Skin of body (tissue), 2 donors: Measurements from ENCODE around the gene MCAT. TPM values are rescaled to one million over a fixed set of nuclear protein-coding genes. Genes with fewer than 3 reads are reported as not detected.
A peak's percentile ranks its signal among the peaks of the same experiment; 100 is the strongest.

ENCODE experiments used
- DNase-seq: peaks from one replicate; lab custom pipeline; 2025; lab: John Stamatoyannopoulos, UW
- total RNA-seq: library from RNA; depleted of rRNA; stranded (reverse); fragments of >200 nt; gene quantifications from one replicate; pipeline ENCODE4 v1.2.3, GENCODE V29; 2014

The MCAT gene
- total RNA-seq, 1 donor from 2014 or later: 8.7 TPM

DNA sequence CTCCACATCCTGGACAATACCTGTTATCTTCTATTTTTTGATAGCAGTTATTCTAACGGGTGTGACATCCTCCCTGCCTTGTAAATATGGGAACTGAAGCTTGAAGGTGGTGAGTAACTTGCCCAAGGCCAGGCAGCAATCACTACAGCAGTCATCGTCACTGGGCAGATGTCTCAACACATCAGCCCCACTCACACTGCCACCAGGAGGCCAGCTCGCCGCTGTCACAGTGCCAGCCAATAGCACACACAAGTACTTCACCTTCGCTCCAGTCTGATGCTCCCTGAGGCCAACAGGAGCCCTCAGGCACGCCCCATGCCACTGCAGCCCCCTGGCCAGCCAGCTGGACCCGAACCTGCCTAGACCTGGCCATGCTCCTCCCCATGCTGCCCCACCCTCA lies 49.1 kb downstream of the MCAT start:
- DNase-seq: no peak

DNA sequence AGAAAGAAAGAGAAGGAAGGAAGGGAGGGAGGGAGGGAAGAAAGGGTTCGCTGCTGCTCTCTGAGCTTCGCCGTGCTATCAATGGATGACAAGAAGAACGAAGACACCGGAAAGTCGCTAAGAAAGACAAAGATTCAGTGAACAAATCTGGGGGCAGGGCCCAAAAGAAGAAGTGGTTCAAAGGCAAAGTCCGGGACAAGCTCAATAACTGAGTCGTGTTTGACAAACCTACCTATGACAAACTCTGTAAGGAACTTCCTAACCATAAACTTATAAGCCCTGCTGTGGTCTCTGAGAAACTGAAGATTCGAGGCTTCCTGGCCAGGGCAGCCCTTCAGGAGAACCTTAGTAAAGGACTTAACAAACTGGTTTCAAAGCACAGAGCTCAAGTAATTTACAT lies 51.1 kb downstream of the MCAT start:
- no peak for DNase-seq

DNA sequence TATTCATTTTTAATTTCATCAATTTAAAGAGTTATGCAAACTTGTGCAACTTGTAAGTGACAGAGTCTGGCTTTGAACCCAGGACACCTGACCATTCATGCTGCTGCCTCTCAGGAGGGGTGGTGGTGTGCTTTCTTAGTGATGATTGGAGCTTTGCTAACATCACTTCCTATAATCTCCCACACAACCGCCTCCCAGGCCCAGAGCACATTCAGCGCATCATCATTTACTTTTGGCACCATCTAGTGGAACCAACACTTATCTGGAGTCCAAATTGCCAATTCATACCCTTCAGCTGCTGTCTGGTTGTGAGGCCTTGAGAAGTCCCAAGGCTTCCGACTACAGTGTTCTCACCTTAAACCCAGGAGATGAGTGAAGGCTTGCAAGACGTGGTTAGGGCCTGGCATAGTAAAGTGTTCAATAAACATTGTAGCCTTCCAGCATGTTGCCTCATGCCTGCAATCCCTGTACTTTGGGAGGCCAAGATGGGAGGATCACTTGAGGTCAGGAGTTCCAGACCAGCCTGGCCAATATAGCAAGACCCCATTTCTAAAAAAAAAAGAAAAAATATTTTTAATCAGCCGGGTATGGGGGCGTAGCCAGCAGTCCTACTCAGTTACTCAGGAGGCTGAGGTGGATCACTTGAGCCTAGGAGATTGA lies 52.9 kb downstream of the MCAT start:
- peak; percentile 87 for DNase-seq

DNA sequence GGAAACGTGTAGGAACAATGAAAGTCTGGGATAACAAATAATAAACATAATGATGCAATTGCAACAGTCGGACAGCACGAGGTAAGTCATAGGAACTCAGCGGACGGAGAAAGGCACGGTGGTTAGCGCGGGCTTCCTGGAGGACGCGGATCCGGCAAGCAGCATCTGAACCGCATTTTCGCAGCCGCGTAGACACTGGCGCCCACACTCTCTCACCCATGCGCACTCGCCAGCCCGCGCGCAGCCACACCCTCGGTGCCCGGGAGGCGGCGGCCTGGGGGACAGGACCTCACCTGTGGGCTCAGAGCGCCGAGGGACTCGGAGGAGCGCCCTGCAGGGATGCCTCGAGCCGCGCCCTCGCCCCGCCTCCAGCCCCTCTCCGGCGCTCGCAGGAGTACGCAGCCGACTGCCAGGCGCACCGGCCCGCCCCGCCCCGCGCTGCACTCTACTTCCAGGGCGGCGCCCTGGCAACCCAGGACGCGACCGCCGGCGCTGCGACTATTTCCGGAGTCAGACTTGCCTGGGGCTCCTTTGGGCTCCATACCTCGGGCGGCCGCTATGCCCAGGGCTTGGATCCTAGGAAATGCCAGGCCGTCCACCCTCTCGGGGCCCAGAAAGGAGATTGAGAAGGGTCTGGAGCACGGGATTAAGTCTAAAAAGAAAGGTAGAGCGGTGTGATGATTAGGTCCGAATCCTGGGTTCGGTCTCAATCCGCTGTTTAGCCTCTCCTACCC lies 54.0 kb downstream of the MCAT start, which contains the start of gene TTLL1:
TSS of gene TTLL1 (minus strand) at position 408 of the 734 bp plus-strand sequence. CDS start 13,805 bp downstream, outside the sequence.
- DNase-seq: peak; percentile 55

DNA sequence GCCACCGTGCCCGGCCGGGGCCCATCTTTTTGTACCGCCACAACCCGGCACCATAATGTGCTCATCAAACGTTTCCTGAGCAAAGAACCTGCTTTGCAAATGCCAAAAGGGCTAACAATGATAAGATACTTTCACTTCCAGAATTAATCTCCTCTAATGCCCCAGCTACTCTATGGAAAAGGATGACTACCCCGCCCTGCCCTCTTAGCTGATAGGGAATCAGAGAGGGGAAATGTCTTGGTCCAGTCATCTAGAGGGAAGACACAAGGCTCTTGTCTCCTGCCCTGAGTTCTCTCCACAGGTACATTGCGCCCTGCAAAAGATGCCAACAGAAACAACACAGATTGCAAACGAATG lies 54.6 kb downstream of the MCAT start:
- no peak for DNase-seq

DNA sequence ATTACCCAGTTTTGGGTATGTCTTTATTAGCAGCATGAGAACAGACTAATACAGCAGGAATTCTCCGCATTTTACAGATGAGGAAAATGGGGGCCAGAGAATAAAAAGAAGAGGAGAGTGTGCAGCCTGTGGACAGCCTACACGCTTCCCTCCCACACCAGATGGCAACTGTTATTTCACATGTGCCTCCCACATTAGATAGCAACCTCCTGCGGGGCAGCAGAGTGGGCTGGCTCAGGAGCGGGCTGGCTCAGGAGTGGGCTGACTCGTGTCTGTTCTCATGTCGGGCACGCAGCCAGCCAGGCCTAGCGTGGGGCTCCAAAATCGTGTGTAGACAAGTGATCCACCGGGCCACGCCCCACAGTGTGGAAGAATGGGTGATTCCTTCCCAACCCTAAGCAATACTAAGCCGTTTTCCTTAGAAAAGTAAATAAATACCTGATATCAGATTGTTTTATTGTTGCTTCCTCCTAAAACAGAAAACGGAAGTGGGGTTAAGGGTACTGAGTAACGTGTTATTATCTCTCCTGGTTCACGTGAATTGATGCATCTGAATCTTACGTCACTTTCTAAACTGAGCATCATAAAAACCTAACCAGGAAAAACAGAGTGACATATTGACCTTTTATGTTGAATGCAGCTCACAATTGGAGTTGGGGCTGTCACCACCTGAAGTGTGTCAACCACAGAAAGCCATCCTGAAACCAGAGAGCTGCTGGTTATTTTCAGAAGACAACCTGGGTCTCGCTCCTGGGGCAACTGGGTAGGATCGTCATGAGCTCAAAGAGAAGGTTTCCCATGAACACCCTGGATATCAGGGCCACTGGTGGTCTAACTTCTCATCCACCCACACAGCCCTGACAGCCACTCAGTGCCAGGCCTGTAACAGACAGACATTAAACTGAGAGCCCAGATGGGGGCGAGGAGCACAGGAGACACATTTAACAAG lies 57.3 kb downstream of the MCAT start:
- DNase-seq: no peak

Other genes with a start within 250 kb of the MCAT start
- 29.3 TPM for gene PACSIN2, start 128.2 kb downstream of the MCAT start, total RNA-seq
- gene TTLL1, start 54.0 kb downstream of the MCAT start, total RNA-seq: 4.4 TPM
- 3.6 TPM for gene BIK, start 32.6 kb downstream of the MCAT start, total RNA-seq
- gene TSPO, start 8.2 kb upstream of the MCAT start, total RNA-seq: 111 TPM
- gene TTLL12, start 43.7 kb upstream of the MCAT start, total RNA-seq: 17.2 TPM
- gene SCUBE1, start 200.0 kb upstream of the MCAT start, total RNA-seq: 0.20 TPM